IMR-90 (cell line): Measurements from ENCODE around the gene FOXP1. TPM values are rescaled to one million over a fixed set of nuclear protein-coding genes. Genes with fewer than 3 reads are reported as not detected.

ENCODE experiments used
- ATAC-seq: fragments of 200-7000 bp; cut with Tn5 transposase; 2 replicates; pipeline ENCODE4 v1.9.1; 2020; ENCODE audit warnings: low read depth, mild to moderate bottlenecking, moderate library complexity
- BruUV-seq: library from RNA; stranded (reverse); fragments of 400-500 nt; replicated peaks from 2 replicates; lab custom pipeline; 2021; lab: Mats Ljungman, UMichigan
- CTCF ChIA-PET: fragments of 300-600 bp; formaldehyde crosslinking; extraction: SDS; loops from one replicate; lab custom pipeline; 2021; ENCODE audit warnings: antibody characterized with exemption; lab: Yijun Ruan, JAX
- POLR2A ChIA-PET: fragments of 300-600 bp; sonication (Branson Sonifier 250); formaldehyde crosslinking; loops from one replicate; lab custom pipeline; 2022; ENCODE audit warnings: antibody characterized with exemption; ENCODE audit not compliant: unreplicated experiment; lab: Charles Lee
- DNase-seq: peaks from one replicate; pipeline ENCODE4 v3.0.0; 2013
- H2AFZ ChIP-seq: replicated peaks from 2 replicates; pipeline ENCODE3; 2013; ENCODE audit warnings: low read length, mild to moderate bottlenecking; ENCODE audit not compliant: poor library complexity
- H2AK5ac ChIP-seq: 2 replicates; pipeline ENCODE4 v1.6.1; 2013; ENCODE audit warnings: low read depth, low read length, inconsistent platforms
- H2AK9ac ChIP-seq: replicated peaks from 2 replicates; pipeline ENCODE3; 2013; ENCODE audit warnings: mild to moderate bottlenecking, low read depth, low read length, moderate library complexity; ENCODE audit not compliant: poor library complexity
- H2BK120ac ChIP-seq: 2 replicates; pipeline ENCODE4 v1.6.1; 2013; ENCODE audit warnings: low read depth, low read length, inconsistent platforms
- H2BK15ac ChIP-seq: 3 replicates; pipeline ENCODE4 v1.6.1; 2013; ENCODE audit warnings: low read depth, low read length, inconsistent platforms
- H2BK20ac ChIP-seq: 2 replicates; pipeline ENCODE4 v1.6.1; 2013; ENCODE audit warnings: low read depth, mild to moderate bottlenecking, inconsistent platforms, low read length, moderate library complexity
- H2BK5ac ChIP-seq: 2 replicates; pipeline ENCODE4 v1.6.1; 2013; ENCODE audit warnings: mild to moderate bottlenecking, low read depth, low read length, inconsistent platforms; ENCODE audit not compliant: poor library complexity, severe bottlenecking
- H3K14ac ChIP-seq: replicated peaks from 2 replicates; pipeline ENCODE4 v1.6.1; 2013; ENCODE audit warnings: low read depth, low read length, inconsistent platforms
- H3K18ac ChIP-seq: 2 replicates; pipeline ENCODE4 v1.6.1; 2013; ENCODE audit warnings: low read depth, low read length, control low read depth
- H3K23ac ChIP-seq: 2 replicates; pipeline ENCODE4 v1.6.1; 2013; ENCODE audit warnings: low read depth, low read length, inconsistent platforms
- H3K27ac ChIP-seq: 2 replicates; pipeline ENCODE4 v1.5.1; 2013; ENCODE audit warnings: mild to moderate bottlenecking, control low read depth, low read length; ENCODE audit not compliant: insufficient read depth
- H3K27me3 ChIP-seq: 2 replicates; pipeline ENCODE4 v1.6.1; 2013; ENCODE audit warnings: low read length; ENCODE audit not compliant: control insufficient read depth, insufficient read depth
- H3K36me3 ChIP-seq: 2 replicates; pipeline ENCODE4 v1.6.1; 2013; ENCODE audit warnings: low read length, mixed read lengths; ENCODE audit not compliant: control insufficient read depth, insufficient read depth
- H3K4ac ChIP-seq: 2 replicates; pipeline ENCODE4 v1.6.1; 2013; ENCODE audit warnings: low read depth, low read length, inconsistent platforms
- H3K4me1 ChIP-seq: 2 replicates; pipeline ENCODE4 v1.6.1; 2013; ENCODE audit warnings: low read length, mixed read lengths; ENCODE audit not compliant: control insufficient read depth, insufficient read depth
- H3K4me2 ChIP-seq: 2 replicates; pipeline ENCODE4 v1.6.1; 2013; ENCODE audit warnings: low read depth, mild to moderate bottlenecking, control low read depth, low read length, moderate library complexity
- H3K4me3 ChIP-seq: 2 replicates; pipeline ENCODE4 v1.5.1; 2013; ENCODE audit warnings: low read depth, mild to moderate bottlenecking, control low read depth, low read length, moderate library complexity; ENCODE audit not compliant: insufficient read depth
- H3K56ac ChIP-seq: 2 replicates; pipeline ENCODE4 v1.6.1; 2013; ENCODE audit warnings: low read length, inconsistent platforms; ENCODE audit not compliant: insufficient read depth; ENCODE audit errors: extremely low read depth
- H3K79me1 ChIP-seq, 2 experiments: 2 replicates each; pipeline ENCODE4 v1.6.1; 2013; ENCODE audit warnings: low read length in 2 of 2, inconsistent platforms in 1 of 2, low read depth in 1 of 2
- H3K9ac ChIP-seq: 2 replicates; pipeline ENCODE4 v1.6.1; 2013; ENCODE audit warnings: low read depth, low read length, control low read depth
- H3K9me1 ChIP-seq: 2 replicates; pipeline ENCODE4 v1.6.1; 2013; ENCODE audit warnings: low read length, inconsistent platforms; ENCODE audit not compliant: insufficient read depth
- H3K9me3 ChIP-seq: 2 replicates; pipeline ENCODE4 v1.6.1; 2013; ENCODE audit warnings: low read length; ENCODE audit not compliant: control insufficient read depth, insufficient read depth
- H4K20me1 ChIP-seq: 2 replicates; pipeline ENCODE4 v1.6.1; 2013; ENCODE audit warnings: low read length, inconsistent platforms; ENCODE audit not compliant: insufficient read depth
- H4K5ac ChIP-seq: 2 replicates; pipeline ENCODE4 v1.6.1; 2013; ENCODE audit warnings: mild to moderate bottlenecking, low read depth, low read length, control low read depth
- H4K8ac ChIP-seq, 2 experiments: 2 replicates each; pipeline ENCODE4 v1.6.1; 2013; ENCODE audit warnings: low read depth in 2 of 2, low read length in 2 of 2, control low read depth in 1 of 2, inconsistent platforms in 1 of 2
- H4K91ac ChIP-seq: 2 replicates; pipeline ENCODE4 v1.6.1; 2013; ENCODE audit warnings: low read depth, low read length, inconsistent platforms; ENCODE audit not compliant: insufficient read depth
- RCOR1 ChIP-seq: IDR thresholded peaks from 2 replicates; pipeline ENCODE4 v1.6.1; 2012; ENCODE audit warnings: mild to moderate bottlenecking, low read length, improper control_type of control experiment; ENCODE audit not compliant: insufficient replicate concordance
- SMC3 ChIP-seq: fragments of 150-350 bp; IDR thresholded peaks from 2 replicates; pipeline ENCODE4 v1.6.1; 2016; ENCODE audit warnings: low read depth, mild to moderate bottlenecking, antibody characterized with exemption, low read length, moderate library complexity
- WGBS, 2 experiments: methylation state at CpG; one replicate each; pipeline versions ENCODE4 v1.1.5 to v1.1.7; 2013; ENCODE audit warnings: missing lambda C conversion rate in 2 of 2; ENCODE audit not compliant: insufficient read length in 1 of 2; ENCODE audit errors: extremely low coverage in 2 of 2; 5-methylcytosine and 5-hydroxymethylcytosine counted together
- dilution Hi-C: fragments of 300-500 bp; cut with HindIII; formaldehyde crosslinking; loops from one replicate; pipeline ENCODE4 v1.14.3; 2018; ENCODE audit warnings: low sequenced_read_pairs; ENCODE audit not compliant: unreplicated experiment
- in situ Hi-C: fragments of 300-500 bp; cut with MboI; formaldehyde crosslinking; loops from 3 replicates; pipeline ENCODE4 v1.14.3; 2019; ENCODE audit warnings: low sequenced_read_pairs, inconsistent platforms, mixed read lengths
- intact Hi-C: fragments of 100-400 bp; cut with micrococcal nuclease; formaldehyde crosslinking; loops from 2 replicates; pipeline ENCODE4 v1.10.0; 2022
- polyA plus RNA-seq, 3 experiments: library from polyadenylated mRNA; depleted of rRNA; stranded (reverse); fragments of >200 nt; gene quantifications; 2 replicates each; pipeline ENCODE4 v1.2.3, GENCODE V29; 2012; ENCODE audit warnings: low replicate concordance in 1 of 3
- total RNA-seq: library from RNA; depleted of rRNA; stranded (reverse); fragments of >200 nt; gene quantifications from 2 replicates; pipeline ENCODE4 v1.2.3, GENCODE V29; 2012
- TF ChIP-seq, protein P1 (sequence below): conservative IDR thresholded peaks from 2 replicates; pipeline ENCODE4 v1.5.1; 2012; ENCODE audit warnings: mild to moderate bottlenecking, low read depth, low read length, improper control_type of control experiment

FOXP1 gene
- total and polyA plus RNA-seq, 2 of the 4 experiments (the other 2 are of a cell fraction) = 37.0 to 132 TPM

DNA sequence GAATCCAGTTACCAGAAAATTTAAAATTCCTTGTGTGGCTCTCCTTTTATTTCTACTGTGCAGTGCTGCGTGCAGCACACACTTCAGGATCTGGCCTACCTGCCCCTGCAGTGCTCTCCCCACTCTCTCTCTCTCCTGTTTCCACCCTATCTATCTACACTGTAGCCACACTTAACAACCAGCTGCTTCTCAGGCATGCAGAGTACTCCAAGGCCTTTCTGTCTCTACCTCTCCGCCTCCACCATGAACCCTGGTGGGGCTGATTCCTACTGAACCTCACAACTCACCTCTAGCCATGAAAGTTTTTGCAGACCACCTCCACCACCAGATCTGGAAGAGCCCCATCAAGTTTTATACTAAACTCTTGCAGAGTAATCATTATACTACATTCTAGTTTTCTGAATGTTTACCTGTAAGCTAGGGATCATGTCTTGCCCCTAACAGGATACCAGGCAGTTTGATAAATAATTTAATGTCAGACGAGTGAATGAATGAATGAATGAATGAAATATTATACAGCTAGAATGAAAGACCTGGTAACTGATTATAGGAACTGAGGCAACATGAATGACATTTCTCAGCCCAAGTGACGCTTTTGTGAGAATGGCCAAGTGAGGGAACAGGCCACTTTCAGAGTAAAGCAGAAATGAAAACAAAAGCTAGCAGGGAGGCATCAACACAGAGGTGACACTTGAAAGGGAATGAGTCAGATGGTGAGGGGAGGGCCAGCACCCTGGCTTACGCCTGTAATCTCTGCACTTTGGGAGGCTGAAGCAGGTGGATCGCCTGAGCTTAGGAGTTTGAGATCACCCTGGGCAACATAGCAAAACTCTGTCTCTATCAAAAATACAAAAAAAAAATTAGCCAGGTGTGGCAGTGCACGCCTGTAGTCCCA, 363.5 kb downstream of the FOXP1 start:
- CTCF ChIA-PET = no interaction called here

More for the DNA sequence above, 363.5 kb downstream of the FOXP1 start:
- no peak overlapping the region for H3K9ac ChIP-seq
- in situ Hi-C loops = no loop called here
- H2AFZ ChIP-seq = no peak overlapping the region
- no peak for ATAC-seq
- TF ChIP-seq RCOR1 = no peak
- TF ChIP-seq, protein P1, sequence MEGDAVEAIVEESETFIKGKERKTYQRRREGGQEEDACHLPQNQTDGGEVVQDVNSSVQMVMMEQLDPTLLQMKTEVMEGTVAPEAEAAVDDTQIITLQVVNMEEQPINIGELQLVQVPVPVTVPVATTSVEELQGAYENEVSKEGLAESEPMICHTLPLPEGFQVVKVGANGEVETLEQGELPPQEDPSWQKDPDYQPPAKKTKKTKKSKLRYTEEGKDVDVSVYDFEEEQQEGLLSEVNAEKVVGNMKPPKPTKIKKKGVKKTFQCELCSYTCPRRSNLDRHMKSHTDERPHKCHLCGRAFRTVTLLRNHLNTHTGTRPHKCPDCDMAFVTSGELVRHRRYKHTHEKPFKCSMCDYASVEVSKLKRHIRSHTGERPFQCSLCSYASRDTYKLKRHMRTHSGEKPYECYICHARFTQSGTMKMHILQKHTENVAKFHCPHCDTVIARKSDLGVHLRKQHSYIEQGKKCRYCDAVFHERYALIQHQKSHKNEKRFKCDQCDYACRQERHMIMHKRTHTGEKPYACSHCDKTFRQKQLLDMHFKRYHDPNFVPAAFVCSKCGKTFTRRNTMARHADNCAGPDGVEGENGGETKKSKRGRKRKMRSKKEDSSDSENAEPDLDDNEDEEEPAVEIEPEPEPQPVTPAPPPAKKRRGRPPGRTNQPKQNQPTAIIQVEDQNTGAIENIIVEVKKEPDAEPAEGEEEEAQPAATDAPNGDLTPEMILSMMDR = no peak
- TF ChIP-seq SMC3 = no peak
- H3K27ac ChIP-seq = no peak overlapping the region
- WGBS, 2 experiments = 83% methylated on average over 1 of the region's 7 CpGs; no CpG with 5 or more reads in 1 of the 2 experiments
- intact Hi-C loops = no loop called here
- no peaks in the 10 kb centered on the region for H3K27me3 ChIP-seq
- no peak overlapping the region for H4K5ac ChIP-seq
- no peak overlapping the region for H2BK20ac ChIP-seq
- no peak overlapping the region for H2BK5ac ChIP-seq
- no peak overlapping the region for H2BK15ac ChIP-seq
- POLR2A ChIA-PET = interaction anchor here (0.6 kb wide), 1 partner anchor 25 kb away, joined by 3 read pairs; no protein-coding TSS in a partner anchor
- no peaks in the 10 kb centered on the region for H4K20me1 ChIP-seq
- peaks cover 15% of the 10 kb centered on the region for H3K9me1 ChIP-seq
- H4K8ac ChIP-seq = no peak overlapping the region
- H3K56ac ChIP-seq = no peak overlapping the region
- DNase-seq = no peak
- no peaks in the 10 kb centered on the region for H3K9me3 ChIP-seq
- no peak overlapping the region for H3K23ac ChIP-seq
- dilution Hi-C loops = no loop called here
- H3K4me2 ChIP-seq = no peak overlapping the region
- no peak overlapping the region for H3K14ac ChIP-seq
- peaks cover 6% of the 10 kb centered on the region for H3K4me1 ChIP-seq
- no TSS peak for BruUV-seq
- H2AK9ac ChIP-seq = no peak overlapping the region
- no peaks in the 10 kb centered on the region for H3K36me3 ChIP-seq
- H3K4me3 ChIP-seq = no peak overlapping the region
- peaks cover 27 to 32% of the 10 kb centered on the region in 2 experiments for H3K79me1 ChIP-seq
- no peak overlapping the region for H3K4ac ChIP-seq
- H2AK5ac ChIP-seq = no peak overlapping the region
- H4K91ac ChIP-seq = no peak overlapping the region
- no peak overlapping the region for H2BK120ac ChIP-seq
- H3K18ac ChIP-seq = no peak overlapping the region
